A673 (cell line): ENCODE results near the gene RASA1.

Source experiments
- EZH2 ChIP-seq: fragments of 200-600 bp; sonication (generic); IDR thresholded peaks from 2 replicates; pipeline ENCODE4 v1.6.1; 2017; ENCODE audit warnings: borderline replicate concordance, low read depth, mild to moderate bottlenecking, mixed read lengths, antibody characterized with exemption, low read length; ENCODE audit not compliant: poor library complexity, severe bottlenecking
- TF ChIP-seq, protein P1 (sequence below): fragments of 300-800, 200-600 bp; sonication (generic); conservative IDR thresholded peaks from 2 replicates; pipeline ENCODE4 v1.5.1; 2017; ENCODE audit warnings: low read depth, mild to moderate bottlenecking, antibody characterized with exemption, low read length, moderate library complexity, mixed read lengths

DNA sequence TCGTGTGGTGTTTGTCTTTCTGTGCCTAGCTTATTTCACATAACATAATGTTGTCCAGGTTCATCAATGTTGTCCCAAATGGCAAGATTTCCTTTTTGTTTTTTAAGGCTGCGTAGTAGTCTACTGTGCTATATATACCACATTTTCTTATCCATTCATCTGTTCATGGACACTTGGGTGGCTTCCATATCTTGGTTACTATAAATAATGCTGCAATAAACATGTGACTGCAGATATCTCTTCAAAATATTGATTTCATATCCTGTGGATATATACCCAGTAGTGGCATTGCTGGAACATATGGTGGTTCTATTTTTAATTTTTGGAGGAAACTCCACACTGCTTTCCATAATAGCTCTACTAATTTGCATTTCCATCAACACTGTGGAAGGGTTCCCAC is 170.5 kb downstream of the RASA1 start:
- TF ChIP-seq EZH2, result no peak
- TF ChIP-seq, protein P1, sequence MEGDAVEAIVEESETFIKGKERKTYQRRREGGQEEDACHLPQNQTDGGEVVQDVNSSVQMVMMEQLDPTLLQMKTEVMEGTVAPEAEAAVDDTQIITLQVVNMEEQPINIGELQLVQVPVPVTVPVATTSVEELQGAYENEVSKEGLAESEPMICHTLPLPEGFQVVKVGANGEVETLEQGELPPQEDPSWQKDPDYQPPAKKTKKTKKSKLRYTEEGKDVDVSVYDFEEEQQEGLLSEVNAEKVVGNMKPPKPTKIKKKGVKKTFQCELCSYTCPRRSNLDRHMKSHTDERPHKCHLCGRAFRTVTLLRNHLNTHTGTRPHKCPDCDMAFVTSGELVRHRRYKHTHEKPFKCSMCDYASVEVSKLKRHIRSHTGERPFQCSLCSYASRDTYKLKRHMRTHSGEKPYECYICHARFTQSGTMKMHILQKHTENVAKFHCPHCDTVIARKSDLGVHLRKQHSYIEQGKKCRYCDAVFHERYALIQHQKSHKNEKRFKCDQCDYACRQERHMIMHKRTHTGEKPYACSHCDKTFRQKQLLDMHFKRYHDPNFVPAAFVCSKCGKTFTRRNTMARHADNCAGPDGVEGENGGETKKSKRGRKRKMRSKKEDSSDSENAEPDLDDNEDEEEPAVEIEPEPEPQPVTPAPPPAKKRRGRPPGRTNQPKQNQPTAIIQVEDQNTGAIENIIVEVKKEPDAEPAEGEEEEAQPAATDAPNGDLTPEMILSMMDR, result no peak
